Left lobe of liver (tissue), 2 donors: ENCODE results near the gene ZFAND3. TPM values are rescaled to one million over a fixed set of nuclear protein-coding genes. Genes with fewer than 3 reads are reported as not detected.
A peak's percentile ranks its signal among the peaks of the same experiment; 100 is the strongest.
"Not testable (repeated sequence)": the region's sequence is repeated elsewhere in the genome, so short reads cannot be mapped to it uniquely, and the experiment has no call there.

Source experiments
- ATAC-seq: fragments of 200-7000 bp; cut with Tn5 transposase; one replicate; pipeline ENCODE4 v1.9.1; 2020; ENCODE audit warnings: mild to moderate bottlenecking, moderate library complexity
- DNase-seq: peaks from one replicate; pipeline ENCODE4 v3.0.0-alpha.2; 2020; ENCODE audit warnings: low spot score
- total RNA-seq: library from RNA; stranded (reverse); gene quantifications from one replicate; pipeline ENCODE4 v1.2.1, GENCODE V29; 2021
- donor health status: DM: no; HTN: no; CAD: no; lungs with moderate emphysema.
- donor health status: DM: no; HTN: yes; CAD: no.

The ZFAND3 gene
- total RNA-seq, 1 donor from 2014 or later: 41.0 TPM

GRCh38 chr6:37862430-37862829 is 42.9 kb downstream of the ZFAND3 start:
- DNase-seq: no peak
- no peak for ATAC-seq

GRCh38 chr6:37862992-37863391 is 43.5 kb downstream of the ZFAND3 start:
- ATAC-seq: peak; percentile 45
- no peak for DNase-seq

GRCh38 chr6:37864250-37864649 is 44.7 kb downstream of the ZFAND3 start:
- DNase-seq (no peak), ATAC-seq (no peak)

- DNase-seq: no peak
- ATAC-seq: no peak
Observed at GRCh38 chr6:37865504-37865903, 46.0 kb downstream of the ZFAND3 start.

GRCh38 chr6:37866590-37867507 is 47.3 kb downstream of the ZFAND3 start:
- ATAC-seq: no peak
- DNase-seq: no peak

- DNase-seq: no peak
- ATAC-seq: no peak
Observed at GRCh38 chr6:37867756-37868446, 48.4 kb downstream of the ZFAND3 start.

GRCh38 chr6:37868447-37868825 is 48.9 kb downstream of the ZFAND3 start:
- no peak for DNase-seq
- no peak for ATAC-seq

- no peak for DNase-seq
- peak; percentile 36 for ATAC-seq
Observed at GRCh38 chr6:37871616-37872372, 52.3 kb downstream of the ZFAND3 start.

GRCh38 chr6:37872373-37872745 is 52.8 kb downstream of the ZFAND3 start:
- ATAC-seq (no peak), DNase-seq (no peak)

GRCh38 chr6:37874726-37875125 is 55.2 kb downstream of the ZFAND3 start:
- no peak for ATAC-seq
- no peak for DNase-seq

GRCh38 chr6:37875561-37876309 is 56.2 kb downstream of the ZFAND3 start:
- ATAC-seq (no peak), DNase-seq (no peak)

- no peak for ATAC-seq
- no peak for DNase-seq
Observed at GRCh38 chr6:37876843-37877242, 57.3 kb downstream of the ZFAND3 start.

- ATAC-seq: peak; percentile 13
- DNase-seq: no peak
Observed at GRCh38 chr6:37877373-37878149, 58.0 kb downstream of the ZFAND3 start.

- DNase-seq: no peak
- ATAC-seq: peak; percentile 45
Observed at GRCh38 chr6:37878150-37878710, 58.7 kb downstream of the ZFAND3 start.

GRCh38 chr6:37880602-37881001 is 61.1 kb downstream of the ZFAND3 start:
- DNase-seq, ATAC-seq: not testable (repeated sequence)

- ATAC-seq (peak; percentile 11), DNase-seq (no peak)
Observed at GRCh38 chr6:37882292-37882691, 62.8 kb downstream of the ZFAND3 start.

- no peak for DNase-seq
- peak; percentile 55 for ATAC-seq
Observed at GRCh38 chr6:37882724-37883413, 63.3 kb downstream of the ZFAND3 start.

- DNase-seq (no peak), ATAC-seq (no peak)
Observed at GRCh38 chr6:37884548-37884947, 65.0 kb downstream of the ZFAND3 start.

- ATAC-seq (peak; percentile 45), DNase-seq (no peak)
Observed at GRCh38 chr6:37889051-37889450, 69.5 kb downstream of the ZFAND3 start.
